ENCODE measurements around the gene GNS. TPM values are rescaled to one million over a fixed set of nuclear protein-coding genes. Genes with fewer than 3 reads are reported as not detected.

GNS gene
- total RNA-seq, 2 donors from 2014 or later, result 18.9 to 43.7 TPM

DNA sequence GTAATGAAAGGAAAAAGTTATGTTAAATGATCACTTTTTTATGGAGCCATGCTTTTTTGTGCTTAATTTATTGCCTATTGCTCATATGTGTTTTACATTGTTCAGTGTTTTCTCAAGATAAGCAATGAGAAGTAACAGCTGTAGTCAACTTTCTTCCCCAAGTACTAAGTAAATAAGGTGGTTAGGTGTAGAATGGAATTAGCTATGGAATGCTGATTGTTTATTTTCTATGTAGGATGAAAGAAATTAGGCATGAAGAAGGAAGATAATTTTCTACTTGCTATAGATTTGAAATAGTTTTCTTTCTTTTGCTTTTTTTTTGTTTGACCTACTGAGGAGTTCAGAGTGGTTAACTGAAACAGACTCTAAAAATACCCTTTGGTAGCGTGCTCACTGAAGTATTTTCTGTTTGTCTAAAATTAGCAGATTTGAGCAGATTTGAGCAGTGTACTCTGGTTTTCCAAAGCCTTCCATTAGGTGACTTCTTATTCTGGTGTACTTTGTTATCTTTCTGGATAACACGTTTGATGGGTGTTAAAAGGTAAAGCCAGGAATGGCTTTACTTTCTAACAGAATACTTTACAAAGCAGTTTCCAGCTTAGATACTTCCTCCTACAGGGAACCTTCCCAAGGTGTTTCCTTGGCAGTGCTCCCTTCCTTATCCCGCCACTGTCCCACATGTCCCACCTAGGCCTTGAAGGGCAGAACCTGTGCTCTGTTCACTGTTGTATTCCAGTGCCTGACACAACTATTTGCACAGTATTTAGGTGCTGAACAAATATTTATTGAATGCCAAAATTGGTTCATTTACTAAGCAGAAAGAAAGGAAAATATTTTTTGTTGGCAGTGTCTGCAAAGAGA is 92.9 kb downstream of the GNS start:
- Mint-ChIP-seq H3K9me3 (no peaks in the 10 kb centered on the region), H3K27me3 (no peaks in the 10 kb centered on the region), H3K36me3 (no peaks in the 10 kb centered on the region), H3K4me1 (ENCODE audit: low read depth in 2 of 2) (peaks cover 66 to 77% of the 10 kb centered on the region in 2 donors), H3K27ac (peak overlapping the region; percentile 87 to 98), H3K4me3 (peak overlapping the region; percentile 82)
- ATAC-seq (no peak), DNase-seq (ENCODE audit: low spot score) (no peak)

DNA sequence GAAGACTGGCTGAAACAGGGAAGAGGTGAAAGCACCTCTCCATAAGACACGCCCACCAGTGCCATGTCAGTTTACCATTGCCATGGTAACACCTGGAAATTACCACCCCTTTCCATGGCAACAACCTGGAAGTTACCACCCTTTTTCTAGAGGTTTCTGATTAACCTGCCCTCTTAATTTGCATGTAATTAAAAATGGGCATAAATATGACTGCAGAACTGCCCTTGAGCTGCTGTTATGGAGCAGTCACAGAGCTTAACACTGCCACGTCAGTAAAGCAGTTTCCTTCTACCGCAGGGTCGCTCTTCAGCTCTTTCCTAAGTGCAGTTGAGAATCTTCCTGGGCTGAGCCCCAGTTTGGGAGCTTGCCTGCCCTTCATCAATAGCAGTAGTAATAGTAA is 93.7 kb downstream of the GNS start:
- DNase-seq (ENCODE audit: low spot score), result no peak
- Mint-ChIP-seq H3K27me3 (no peaks in the 10 kb centered on the region), H3K27ac (peak overlapping the region; percentile 87 to 98)

More for the DNA sequence above, 93.7 kb downstream of the GNS start:
- Mint-ChIP-seq H3K9me3 (no peaks in the 10 kb centered on the region), H3K4me1 (ENCODE audit: low read depth in 2 of 2) (peaks cover 65 to 76% of the 10 kb centered on the region in 2 donors), H3K4me3 (peak overlapping the region; percentile 82), H3K36me3 (no peaks in the 10 kb centered on the region)
- ATAC-seq, result peak; percentile 33 to 45

Other genes with a start within 250 kb of the GNS start
- 10 to 100 TPM; 64.3 to 92.1 TPM for gene RASSF3, start 148.9 kb downstream of the GNS start, total RNA-seq
- 1 to 10 TPM; 1.1 TPM for gene TBC1D30, start 65.2 kb upstream of the GNS start, total RNA-seq